ENCODE data around the gene KDM1B. TPM values are rescaled to one million over a fixed set of nuclear protein-coding genes. Genes with fewer than 3 reads are reported as not detected.

Gene KDM1B
- polyA plus RNA-seq, 3 donors = 19.6 to 20.5 (median 20.3) TPM

DNA sequence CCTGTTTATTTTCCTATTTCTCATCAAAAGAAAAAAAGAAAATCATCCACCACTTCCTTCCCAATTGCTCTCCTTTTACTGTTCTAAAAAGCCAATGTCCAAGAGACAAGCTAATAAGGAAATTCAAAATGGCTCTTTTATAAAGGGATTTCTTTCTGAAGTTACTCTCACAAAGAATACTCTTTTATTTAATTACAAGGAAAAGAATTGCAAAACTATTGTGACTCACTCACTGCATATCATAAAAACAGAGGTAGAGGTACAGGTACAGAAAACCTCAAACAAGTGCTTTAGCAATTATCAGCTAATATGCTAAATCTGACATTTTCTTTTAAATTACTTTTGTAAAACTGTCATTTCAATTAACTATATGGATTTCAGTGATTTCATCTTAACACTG is 91.0 kb downstream of the KDM1B start:
- no peak for DNase-seq (ENCODE audit: extremely low read depth in 1 of 11, low read depth in 9 of 11, low spot score in 4 of 11)

DNA sequence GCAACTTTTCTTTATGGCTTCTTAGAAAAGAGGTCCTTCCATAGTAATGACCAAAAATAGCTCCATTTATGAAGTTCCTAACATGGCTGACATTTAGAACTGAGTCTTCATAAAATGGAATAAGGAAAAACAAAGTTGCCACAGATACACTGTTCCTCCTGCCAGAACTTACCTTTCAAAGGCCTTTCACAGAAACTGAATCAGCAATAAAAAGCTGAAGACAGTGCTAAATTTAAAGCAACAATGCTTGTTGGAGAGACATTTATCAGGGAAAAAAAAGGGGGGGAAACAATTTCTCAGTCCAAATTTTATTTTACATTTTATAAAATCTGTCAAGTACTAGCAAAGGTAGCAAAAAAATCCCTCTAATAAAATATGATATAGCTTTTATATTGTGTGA is 91.8 kb downstream of the KDM1B start:
- DNase-seq (ENCODE audit: extremely low read depth in 1 of 11, low read depth in 9 of 11, low spot score in 4 of 11) = no peak

DNA sequence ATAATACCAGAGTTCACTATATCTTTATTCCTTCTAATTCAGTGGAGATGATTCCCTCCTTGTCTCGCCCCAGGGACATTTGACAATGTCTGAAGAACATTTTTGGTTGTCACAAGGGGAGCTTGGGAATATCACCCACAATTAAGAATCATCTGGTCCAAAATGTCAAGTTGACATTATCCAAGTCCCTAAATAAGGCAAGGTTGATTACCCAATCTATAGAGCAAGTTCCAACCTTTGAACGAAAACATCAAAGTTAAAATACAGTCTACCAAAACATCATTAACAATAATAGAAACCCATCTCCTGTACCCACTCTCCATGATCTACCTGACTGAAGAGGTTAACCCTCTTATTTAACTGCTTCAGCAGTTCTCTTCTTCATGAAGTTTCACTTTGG is 93.5 kb downstream of the KDM1B start:
- no peak for DNase-seq (ENCODE audit: extremely low read depth in 1 of 11, low read depth in 9 of 11, low spot score in 4 of 11)

DNA sequence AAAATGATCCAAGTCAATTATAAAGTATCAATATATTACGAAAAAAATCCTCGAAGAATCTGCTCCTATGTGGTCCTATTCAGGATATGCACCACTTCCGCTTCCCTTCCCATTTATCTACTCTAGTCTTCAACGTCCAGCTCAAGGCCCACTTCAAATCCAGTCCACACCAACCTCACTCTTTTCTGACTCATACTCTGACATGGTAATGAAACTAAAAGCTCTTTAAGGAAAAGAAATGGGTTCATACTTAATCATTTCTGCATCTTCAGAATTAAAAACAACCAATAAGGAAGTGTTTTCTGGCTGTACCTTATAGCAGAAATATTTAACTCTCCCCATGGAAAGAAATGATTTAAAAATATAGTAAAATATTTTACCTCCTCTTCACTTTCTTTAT is 94.0 kb downstream of the KDM1B start:
- no peak for DNase-seq (ENCODE audit: extremely low read depth in 1 of 11, low read depth in 9 of 11, low spot score in 4 of 11)

DNA sequence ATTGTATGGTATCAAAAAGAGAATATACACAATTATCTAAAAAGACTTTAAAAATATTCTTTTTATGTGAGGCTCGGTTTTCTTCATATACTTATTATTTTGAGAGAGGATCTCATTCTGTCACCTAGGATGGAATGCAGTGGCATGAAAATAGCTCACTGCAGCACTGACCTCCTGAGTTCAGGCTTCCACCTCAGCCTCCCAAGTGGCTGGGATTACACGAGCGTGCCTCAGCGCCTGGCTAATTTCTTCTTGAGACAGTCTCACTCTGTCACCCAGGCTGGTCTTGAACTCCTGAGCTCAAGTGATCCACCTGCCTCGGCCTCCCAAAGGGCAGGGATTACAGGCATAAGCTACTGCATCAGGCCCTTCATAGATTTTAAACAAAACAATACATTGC is 98.4 kb downstream of the KDM1B start:
- DNase-seq (ENCODE audit: extremely low read depth in 1 of 11, low read depth in 9 of 11, low spot score in 4 of 11) = no peak

DNA sequence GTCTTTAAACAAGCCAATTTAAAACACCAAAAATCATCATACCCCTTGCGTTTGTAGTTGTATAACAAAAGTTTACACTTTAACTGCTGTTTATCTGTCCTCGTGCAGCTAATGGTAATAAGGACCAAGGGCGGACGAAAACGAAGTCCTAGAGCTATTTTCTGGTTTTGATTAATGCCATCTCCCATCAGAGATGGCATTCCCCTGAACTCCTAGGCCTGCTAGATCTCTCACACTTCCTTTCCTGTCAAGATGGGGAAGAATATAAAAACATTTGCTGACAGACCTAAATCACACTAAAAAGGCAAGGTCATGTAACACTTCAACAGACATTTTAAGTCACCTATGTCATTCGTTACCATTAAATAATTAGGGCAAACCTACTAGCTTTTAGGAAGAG is 99.6 kb downstream of the KDM1B start:
- DNase-seq (ENCODE audit: extremely low read depth in 1 of 11, low read depth in 9 of 11, low spot score in 4 of 11) = no peak

DNA sequence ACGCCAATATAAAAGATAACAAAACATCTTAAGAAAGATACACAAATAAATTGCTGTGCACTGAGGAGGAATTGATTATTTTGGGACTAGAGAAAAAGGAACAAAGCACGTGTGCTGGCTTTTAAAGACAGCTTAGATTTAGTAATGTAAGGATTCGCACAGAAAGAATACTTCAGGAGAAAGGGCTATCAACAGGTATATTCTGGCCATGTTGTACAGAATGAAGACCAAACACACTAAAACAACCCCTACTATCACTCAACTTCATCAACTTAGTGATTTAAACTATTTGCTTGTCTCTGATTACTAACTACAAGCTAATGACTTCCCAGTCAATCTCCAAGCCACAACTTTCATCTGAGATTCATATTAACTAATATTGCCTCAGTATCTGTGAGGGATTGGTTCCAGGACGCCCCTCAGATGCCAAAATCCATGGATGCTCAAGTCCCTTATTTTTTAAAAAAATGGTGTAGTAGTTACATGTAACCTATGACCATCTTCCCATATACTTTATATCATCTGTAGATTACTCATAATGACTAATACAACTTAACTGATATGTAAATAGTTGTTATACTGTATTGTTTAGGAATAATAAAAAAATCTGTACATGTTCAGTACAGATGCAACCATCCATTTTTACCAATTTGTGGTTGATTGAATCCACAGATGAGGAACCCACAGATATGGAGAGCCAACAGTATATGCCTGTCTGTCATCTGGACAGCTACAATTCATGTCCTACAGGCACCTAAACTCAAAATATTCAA is 104.6 kb downstream of the KDM1B start:
- no peak for DNase-seq (ENCODE audit: extremely low read depth in 1 of 11, low read depth in 9 of 11, low spot score in 4 of 11)

DNA sequence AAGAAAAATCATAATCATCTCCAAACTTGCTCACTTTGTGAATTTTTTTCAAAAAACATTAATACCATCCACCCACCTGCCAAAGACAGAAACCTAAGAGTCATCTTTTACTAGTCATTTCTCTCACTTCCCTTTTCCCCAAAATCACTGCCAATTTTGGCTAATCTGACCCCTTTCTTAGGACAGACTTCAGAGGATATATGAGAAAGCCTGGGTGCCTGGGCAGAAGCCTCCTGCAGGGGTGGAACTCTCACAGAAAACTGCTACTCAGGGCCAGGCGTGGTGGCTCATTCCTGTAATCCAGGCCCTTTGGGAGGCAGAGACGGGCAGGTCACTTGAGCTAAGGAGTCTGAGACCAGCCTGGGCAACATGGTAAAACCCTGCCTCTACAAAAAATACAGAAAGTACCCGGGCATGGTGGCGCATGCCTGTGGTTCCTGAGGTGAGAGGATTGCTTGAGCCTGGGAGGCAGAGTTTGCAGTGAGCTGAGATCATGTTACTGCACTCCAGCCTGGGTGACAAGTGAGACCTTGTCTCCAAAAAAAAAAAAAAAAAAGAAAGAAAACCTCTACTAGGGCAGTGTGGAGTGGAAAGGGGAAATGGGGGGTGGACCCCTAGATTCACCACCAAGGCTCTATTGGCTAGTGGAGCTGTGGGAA is 105.4 kb downstream of the KDM1B start:
- DNase-seq (ENCODE audit: extremely low read depth in 1 of 11, low read depth in 9 of 11, low spot score in 4 of 11) = no peak

DNA sequence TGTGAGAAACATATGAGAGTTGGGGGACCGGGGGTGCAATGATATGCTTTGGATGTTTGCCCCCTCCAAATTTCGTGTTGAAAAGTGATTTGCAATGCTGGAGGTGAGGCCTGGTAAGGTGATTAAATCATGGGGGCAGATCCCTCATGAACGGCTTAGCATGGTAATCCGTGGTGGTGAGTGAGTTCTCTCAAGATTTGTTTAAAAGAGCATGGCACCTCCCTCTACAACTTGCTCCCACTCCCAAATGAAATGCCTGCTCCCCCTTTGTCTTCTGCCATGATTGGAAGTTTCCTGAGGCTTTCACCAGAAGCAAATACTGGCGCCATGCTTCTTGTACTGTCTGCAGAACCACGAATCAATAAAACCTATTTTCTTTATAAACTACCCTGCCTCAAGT is 106.7 kb downstream of the KDM1B start:
- no peak for DNase-seq (ENCODE audit: extremely low read depth in 1 of 11, low read depth in 9 of 11, low spot score in 4 of 11)

DNA sequence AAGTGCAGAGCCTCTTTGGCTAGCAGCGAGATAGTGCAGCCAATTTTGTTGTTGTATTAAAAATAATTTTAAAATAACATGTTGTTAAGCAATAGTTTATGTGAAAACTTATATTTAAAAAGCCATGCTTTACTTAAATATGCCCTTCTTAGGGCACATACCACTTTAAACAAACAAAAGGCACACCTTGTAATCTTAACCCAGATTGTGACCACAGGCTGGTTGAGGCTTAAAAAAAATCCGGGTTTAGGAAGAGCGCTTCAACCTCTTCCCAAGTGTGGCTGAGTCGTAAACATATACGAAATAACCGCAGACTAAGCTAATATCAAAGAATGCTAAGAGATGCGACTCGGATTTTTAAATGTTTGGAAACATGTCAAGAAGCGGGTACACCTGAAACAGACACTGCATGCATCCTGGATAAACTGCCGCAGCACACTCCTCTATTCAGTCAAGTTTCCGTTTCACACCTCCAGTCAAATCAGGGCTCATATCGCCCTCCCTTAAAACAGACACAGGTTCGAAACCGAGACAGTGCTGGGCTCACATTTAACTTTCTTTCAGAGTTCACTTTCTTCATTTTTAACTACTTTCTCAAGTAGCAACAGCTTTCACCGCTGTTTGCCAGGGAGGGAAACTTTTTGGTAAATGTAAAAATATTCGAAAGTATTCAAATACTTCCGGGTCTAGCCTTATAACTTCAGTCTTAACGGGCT is 107.6 kb downstream of the KDM1B start:
- no peak for DNase-seq (ENCODE audit: extremely low read depth in 1 of 11, low read depth in 9 of 11, low spot score in 4 of 11)

DNA sequence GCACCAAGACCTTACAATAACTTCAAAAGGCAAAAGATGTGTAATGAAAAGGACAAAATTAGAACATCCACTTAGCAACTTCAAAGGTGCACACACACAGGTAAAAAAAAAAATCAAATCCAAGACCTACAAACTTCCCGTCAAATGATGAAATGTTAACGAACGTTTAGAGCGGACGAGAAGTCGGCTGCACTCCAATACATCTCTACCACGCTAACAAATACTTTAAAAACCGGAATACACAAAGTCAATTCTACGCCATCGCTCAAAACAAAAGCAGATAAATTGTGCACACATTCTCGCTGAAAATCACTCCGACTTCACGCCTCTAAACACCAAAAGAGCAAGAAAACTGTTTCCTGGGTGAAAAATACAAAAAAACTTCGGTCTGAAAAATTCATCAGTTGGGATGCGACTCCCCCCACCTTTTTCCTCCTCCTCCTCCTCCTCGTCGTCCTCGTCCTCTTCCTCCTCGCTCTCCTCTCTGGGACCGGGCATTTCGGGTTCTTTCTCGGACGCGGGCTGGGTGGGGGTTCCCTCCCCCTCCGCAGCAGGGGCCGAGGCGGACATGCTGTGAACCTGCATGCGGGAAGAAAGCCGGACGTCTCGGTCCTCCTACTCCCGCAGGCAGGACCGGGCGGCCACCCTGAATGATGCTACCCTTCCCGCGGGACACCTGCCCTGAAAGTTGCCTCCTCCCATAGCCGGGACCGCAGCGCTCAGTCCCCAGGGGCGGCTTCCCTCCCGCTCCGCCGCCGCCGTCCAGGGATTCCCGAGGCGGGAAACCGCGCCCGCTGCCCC is 108.4 kb downstream of the KDM1B start:
- peak in 2 of 11 donors; percentile 27 to 42 for DNase-seq (ENCODE audit: extremely low read depth in 1 of 11, low read depth in 9 of 11, low spot score in 4 of 11)

DNA sequence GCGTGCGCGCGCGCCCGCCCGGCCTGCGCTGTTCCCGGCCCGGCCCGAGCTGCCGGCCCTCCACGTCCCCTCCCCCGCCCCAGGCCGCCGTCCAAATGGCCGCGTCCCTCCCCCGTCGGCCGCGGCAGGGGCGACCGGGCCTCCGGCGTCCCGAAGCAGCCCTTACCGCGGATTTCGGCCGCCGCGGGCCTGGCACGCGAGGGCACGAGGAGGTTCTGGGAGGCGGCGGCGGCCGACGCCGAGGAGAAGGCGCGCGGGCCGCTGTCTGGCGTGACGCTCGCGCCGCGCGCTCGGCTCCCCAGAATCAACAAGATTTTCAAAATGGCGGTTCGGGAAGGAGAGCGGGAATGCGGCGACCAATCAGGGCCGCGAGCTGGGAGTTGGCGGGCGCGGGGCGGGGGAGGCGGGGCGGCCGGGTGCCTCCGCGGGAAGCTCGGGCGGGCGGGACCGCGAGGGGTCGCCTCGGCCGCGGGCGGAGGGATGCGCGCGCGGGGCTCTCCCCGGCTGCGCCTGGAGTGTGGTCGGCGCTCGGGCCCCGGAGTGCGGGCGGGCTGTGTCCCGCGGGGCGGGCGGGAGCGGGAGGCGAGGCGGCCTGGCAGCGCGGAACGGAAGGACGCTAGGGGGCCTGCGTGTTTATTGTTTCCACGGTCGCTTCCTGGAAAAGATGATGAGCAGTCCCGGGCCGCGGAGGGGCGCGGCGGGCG is 109.1 kb downstream of the KDM1B start, which contains the start of gene DEK:
DEK (minus strand) TSS at position 312 of the 704 bp plus-strand sequence. CDS start 543 bp downstream, outside the sequence.
- peak; percentile 59 to 87 (median 80) for DNase-seq (ENCODE audit: extremely low read depth in 1 of 11, low read depth in 9 of 11, low spot score in 4 of 11)

DNA sequence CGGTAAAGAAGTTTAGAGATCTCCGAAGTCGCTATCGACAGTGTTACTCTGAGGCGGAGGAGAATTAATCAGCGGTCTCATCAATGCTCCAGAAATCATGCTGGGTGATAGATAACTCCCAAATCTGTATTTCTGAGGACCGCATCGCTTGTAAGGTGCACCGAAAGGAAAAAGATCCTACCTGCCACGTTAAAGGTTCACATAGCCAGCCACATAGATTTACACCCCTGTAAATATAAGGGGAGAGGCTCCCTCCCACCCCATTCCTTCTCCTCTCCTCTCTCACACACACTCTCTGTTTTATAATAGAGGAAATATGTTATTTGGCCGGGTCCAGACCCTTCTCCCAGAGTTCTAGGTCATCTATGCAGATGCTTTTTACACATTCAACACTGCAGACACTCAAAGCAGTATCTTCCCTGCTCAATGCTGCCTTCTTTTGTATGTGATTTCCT is 109.7 kb downstream of the KDM1B start:
- DNase-seq (ENCODE audit: extremely low read depth in 1 of 11, low read depth in 9 of 11, low spot score in 4 of 11) = peak in 2 of 11 donors; percentile 48 to 55

DNA sequence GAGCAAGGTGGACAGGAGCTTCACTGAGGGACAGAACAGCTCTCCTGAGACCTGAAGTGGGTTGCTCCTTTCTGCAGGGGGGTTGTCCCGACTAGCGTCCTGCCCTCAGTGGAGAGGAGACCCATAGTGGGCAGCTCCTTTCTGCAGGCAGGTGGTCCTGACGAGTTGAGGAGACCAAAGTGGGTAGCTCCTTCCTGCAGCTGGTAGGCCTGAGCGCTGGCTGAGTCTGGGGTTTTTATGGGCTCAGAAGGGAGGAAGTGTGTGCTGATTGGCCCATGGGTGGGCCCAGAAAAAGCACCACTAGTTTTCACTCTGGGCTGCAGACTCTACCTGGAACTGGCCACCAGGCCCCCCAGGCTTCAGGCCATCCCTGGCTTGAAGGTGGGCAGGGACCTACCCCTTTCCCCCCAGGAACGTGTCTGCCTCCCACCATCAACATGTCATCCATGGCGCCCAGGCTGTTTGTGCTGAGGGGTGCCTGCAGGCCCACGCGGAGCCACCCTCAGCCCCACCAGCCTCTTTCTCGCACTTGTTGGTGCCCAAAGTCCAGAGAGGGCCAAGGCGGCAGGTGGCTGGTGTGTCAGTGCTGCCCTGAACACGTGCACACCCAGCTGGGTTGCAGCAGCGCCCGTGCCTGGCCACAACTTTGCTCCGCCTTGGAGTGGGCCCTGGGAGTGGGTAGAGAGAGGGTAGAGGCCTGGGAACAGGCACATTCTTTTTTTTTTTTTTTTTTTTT is 110.7 kb downstream of the KDM1B start:
- DNase-seq (ENCODE audit: extremely low read depth in 1 of 11, low read depth in 9 of 11, low spot score in 4 of 11) = no peak

DNA sequence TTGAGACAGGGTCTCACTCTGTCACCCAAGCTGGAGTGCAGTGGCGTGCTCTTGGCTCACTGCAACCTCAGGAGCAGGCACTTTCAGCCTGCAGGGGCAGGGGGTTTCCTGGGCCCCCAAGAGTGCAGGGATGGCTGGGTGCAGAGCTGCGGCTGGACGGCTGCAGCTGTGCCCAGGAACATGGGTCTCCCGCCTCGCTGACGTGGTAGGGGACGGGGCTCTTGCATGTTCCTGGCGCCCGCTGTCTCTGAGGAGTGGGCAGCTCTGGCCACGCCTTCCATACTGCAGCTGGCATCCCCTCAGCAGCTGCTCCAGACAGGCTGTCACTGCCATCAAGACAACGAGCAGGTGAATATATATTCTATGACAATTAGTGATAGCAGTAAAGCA is 111.3 kb downstream of the KDM1B start:
- no peak for DNase-seq (ENCODE audit: extremely low read depth in 1 of 11, low read depth in 9 of 11, low spot score in 4 of 11)

DNA sequence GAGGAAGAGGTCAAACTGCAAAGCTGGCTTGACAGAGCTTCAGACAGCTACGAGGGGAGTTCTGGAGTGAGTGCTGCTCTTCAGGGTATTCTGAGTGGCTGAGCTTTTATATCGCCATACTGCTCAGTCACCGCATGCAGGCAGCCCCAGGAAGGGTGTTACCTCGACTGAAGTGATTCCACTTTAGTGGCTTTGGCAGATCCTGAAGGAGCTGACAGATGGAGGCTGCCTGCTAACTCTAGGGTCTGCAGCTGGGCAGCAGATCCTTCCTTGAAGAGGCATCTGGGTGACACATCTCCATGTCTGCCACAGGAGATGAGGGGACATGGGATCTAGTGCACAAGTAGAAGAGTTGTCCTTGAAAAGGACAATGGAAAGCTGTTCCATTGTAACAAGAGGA is 112.8 kb downstream of the KDM1B start:
- DNase-seq (ENCODE audit: extremely low read depth in 1 of 11, low read depth in 9 of 11, low spot score in 4 of 11) = no peak

DNA sequence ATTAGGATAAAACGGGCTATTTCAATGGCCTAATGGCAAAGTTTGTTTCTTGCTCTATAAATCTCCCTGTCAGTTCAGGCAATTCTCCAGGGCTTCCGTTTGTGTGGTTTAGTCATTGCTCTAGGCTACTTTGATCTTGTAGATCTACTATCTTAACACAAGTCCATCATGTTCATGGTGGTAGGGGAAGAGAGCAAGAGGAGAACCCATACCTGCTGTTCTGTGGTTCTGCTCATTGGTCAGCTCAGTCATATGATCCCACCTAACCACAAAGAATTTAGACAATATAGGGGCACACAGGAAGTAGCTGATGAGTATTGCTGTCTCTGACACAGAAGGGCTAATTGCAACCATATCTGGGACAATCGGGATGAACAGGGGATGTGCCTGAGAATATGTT is 114.0 kb downstream of the KDM1B start:
- DNase-seq (ENCODE audit: extremely low read depth in 1 of 11, low read depth in 9 of 11, low spot score in 4 of 11) = no peak

DNA sequence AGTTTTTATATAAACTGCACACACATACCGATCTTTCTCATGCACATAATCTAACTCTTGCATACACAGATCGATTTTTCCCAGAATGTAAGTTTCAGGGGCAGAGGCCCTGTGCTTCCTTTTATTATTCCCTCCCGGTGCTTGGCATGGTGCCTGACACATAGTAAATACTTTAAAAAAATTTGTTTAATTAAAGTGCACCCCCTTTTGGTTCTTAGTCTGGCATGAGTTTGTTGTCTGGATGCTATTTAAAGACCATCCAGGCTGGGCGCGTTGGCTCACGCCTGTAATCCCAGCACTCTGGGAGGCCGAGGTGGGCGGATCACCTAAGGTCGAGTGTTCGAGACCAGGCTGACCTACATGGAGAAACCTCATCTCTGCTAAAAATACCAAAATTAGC is 114.5 kb downstream of the KDM1B start:
- no peak for DNase-seq (ENCODE audit: extremely low read depth in 1 of 11, low read depth in 9 of 11, low spot score in 4 of 11)

All from renal cortex interstitium (tissue), 11 donors.